Tibial nerve (tissue), 4 donors: ENCODE data around the gene TNKS2. TPM values are rescaled to one million over a fixed set of nuclear protein-coding genes. Genes with fewer than 3 reads are reported as not detected.

ENCODE experiments used
- DNase-seq, 2 donors: peaks; one replicate each; pipeline ENCODE4 v3.0.0-alpha.2; 2019; ENCODE audit warnings: low spot score in 2 of 2
- H3K27ac ChIP-seq, 4 donors: fragments of 200-600 bp; sonication (generic) in 3 of 4; one replicate each; pipeline ENCODE4 v1.5.1; 2017 to 2019; ENCODE audit warnings: mild to moderate bottlenecking in 1 of 4
- H3K27me3 ChIP-seq, 2 donors: fragments of 200-600 bp; sonication (generic) in 1 of 2; one replicate each; pipeline versions ENCODE4 v1.5.1 to v1.6.0; 2017 to 2019
- H3K36me3 ChIP-seq, 3 donors: fragments of 200-600 bp; sonication (generic); one replicate each; pipeline ENCODE4 v1.5.1; 2018 to 2019
- H3K4me1 ChIP-seq, 4 donors: fragments of 200-600 bp; sonication (generic) in 3 of 4; one replicate each; pipeline ENCODE4 v1.5.1; 2017 to 2019
- H3K4me3 ChIP-seq, 4 donors: fragments of 200-600 bp; sonication (generic) in 3 of 4; one replicate each; pipeline ENCODE4 v1.5.1; 2017 to 2019; ENCODE audit warnings: mild to moderate bottlenecking in 1 of 4, moderate library complexity in 1 of 4
- H3K9me3 ChIP-seq, 4 donors: fragments of 200-600 bp; sonication (generic) in 3 of 4; one replicate each; pipeline ENCODE4 v1.5.1; 2017 to 2019
- EP300 ChIP-seq, 2 donors: sonication (generic); formaldehyde crosslinking; IDR thresholded peaks; one replicate each; pipeline ENCODE4 v1.6.1; 2017; ENCODE audit warnings: antibody characterized with exemption in 2 of 2, mild to moderate bottlenecking in 1 of 2
- POLR2A ChIP-seq, 2 donors: fragments of 450-650 bp; IDR thresholded peaks; one replicate each; pipeline ENCODE4 v1.6.1; 2017; ENCODE audit warnings: antibody characterized with exemption in 2 of 2, mild to moderate bottlenecking in 2 of 2, moderate library complexity in 2 of 2
- WGBS, 2 donors: methylation state at CpG; one replicate each; pipeline ENCODE4 v1.1.5; 2018; 5-methylcytosine and 5-hydroxymethylcytosine counted together
- small RNA-seq: library from RNA; depleted of rRNA; stranded (forward); fragments of <200 nt; gene quantifications from one replicate; pipeline ENCODE3, GENCODE V24; 2016
- total RNA-seq, 4 donors: library from RNA; depleted of rRNA; stranded (reverse); fragments of >200 nt; gene quantifications; one replicate each; pipeline ENCODE4 v1.1.0, GENCODE V29; 2016
- TF ChIP-seq, protein P1 (sequence below), 5 experiments: fragments of 200-600 bp in 3 of 5; fragments of 450-650 bp in 2 of 5; sonication (generic) in 3 of 5; IDR thresholded peaks; one replicate each; pipeline ENCODE4 v1.5.1; 2016 to 2019; ENCODE audit warnings: antibody characterized with exemption in 5 of 5, mild to moderate bottlenecking in 3 of 5, moderate library complexity in 2 of 5

TNKS2 gene
- total RNA-seq, 4 donors from 2014 or later, result 47.7 to 60.7 (median 54.0) TPM

- Histone ChIP-seq H3K27me3 (no peaks in the 10 kb centered on the region), H3K4me1 (peaks cover 0 to 21% (median 2%) of the 10 kb centered on the region in 4 donors), H3K27ac (no peak overlapping the region), H3K36me3 (peaks cover 0 to 4% (median 0%) of the 10 kb centered on the region in 3 donors), H3K9me3 (peaks cover 0 to 5% (median 0%) of the 10 kb centered on the region in 4 donors), H3K4me3 (no peak overlapping the region)
- WGBS, 2 donors, result 91 to 95% methylated on average over 4 of the region's 4 CpGs
- DNase-seq, result no peak
- no peak for TF ChIP-seq POLR2A (IDR thresholded peaks at IDR 0.05)
- TF ChIP-seq EP300 (IDR thresholded peaks at IDR 0.05), result no peak
- TF ChIP-seq, protein P1, sequence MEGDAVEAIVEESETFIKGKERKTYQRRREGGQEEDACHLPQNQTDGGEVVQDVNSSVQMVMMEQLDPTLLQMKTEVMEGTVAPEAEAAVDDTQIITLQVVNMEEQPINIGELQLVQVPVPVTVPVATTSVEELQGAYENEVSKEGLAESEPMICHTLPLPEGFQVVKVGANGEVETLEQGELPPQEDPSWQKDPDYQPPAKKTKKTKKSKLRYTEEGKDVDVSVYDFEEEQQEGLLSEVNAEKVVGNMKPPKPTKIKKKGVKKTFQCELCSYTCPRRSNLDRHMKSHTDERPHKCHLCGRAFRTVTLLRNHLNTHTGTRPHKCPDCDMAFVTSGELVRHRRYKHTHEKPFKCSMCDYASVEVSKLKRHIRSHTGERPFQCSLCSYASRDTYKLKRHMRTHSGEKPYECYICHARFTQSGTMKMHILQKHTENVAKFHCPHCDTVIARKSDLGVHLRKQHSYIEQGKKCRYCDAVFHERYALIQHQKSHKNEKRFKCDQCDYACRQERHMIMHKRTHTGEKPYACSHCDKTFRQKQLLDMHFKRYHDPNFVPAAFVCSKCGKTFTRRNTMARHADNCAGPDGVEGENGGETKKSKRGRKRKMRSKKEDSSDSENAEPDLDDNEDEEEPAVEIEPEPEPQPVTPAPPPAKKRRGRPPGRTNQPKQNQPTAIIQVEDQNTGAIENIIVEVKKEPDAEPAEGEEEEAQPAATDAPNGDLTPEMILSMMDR (IDR thresholded peaks at IDR 0.05), result no peak
These were observed 112.2 kb downstream of the TNKS2 start for GRCh38 chr10:91910467-91910866.

Small RNAs within 50 kb of the gene (small RNA-seq; reads per million reads assigned to genes)
- gene AL359198.2, result not detected
- gene SRP9P1, result not detected

Other genes with a start within 250 kb of the TNKS2 start
- 1 to 10 TPM; 3.3 to 8.7 (median 3.7) TPM for gene PPP1R3C, start 165.4 kb upstream of the TNKS2 start, total RNA-seq
- gene FGFBP3, start 111.1 kb downstream of the TNKS2 start, total RNA-seq, result 1 to 10 TPM; 3.1 to 7.9 (median 4.9) TPM
- gene BTAF1, start 125.3 kb downstream of the TNKS2 start, total RNA-seq, result 10 to 100 TPM; 50.4 to 76.7 (median 58.1) TPM